HG02798 (cell line): ENCODE data around the gene TSNAX.

Experiments
- ATAC-seq: cut with Tn5 transposase; IDR thresholded peaks from one replicate; pipeline ENCODE4 v1.9.1; 2021; ENCODE audit warnings: mild to moderate bottlenecking; ENCODE audit not compliant: unreplicated experiment, poor library complexity

TSNAX gene

DNA sequence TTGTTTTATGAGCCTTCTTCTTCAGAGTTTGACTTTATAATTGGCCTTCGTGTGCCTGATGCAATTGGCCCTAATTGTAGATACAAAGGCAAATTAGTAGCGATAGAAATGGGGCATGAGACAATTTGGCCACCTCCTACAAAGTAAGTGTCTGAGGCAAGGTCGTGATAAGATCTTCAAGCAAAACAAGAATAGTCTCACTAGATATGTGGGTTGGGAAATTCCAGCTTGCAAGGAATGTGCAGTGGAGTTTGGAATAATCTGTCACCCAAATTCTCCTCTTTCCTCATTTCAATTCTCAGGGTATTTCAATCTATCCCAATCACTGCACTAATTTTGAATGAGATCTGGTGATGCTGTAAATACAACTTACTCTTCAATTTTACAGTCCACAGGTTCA is 11.4 kb upstream of the TSNAX start:
- no peak for ATAC-seq

DNA sequence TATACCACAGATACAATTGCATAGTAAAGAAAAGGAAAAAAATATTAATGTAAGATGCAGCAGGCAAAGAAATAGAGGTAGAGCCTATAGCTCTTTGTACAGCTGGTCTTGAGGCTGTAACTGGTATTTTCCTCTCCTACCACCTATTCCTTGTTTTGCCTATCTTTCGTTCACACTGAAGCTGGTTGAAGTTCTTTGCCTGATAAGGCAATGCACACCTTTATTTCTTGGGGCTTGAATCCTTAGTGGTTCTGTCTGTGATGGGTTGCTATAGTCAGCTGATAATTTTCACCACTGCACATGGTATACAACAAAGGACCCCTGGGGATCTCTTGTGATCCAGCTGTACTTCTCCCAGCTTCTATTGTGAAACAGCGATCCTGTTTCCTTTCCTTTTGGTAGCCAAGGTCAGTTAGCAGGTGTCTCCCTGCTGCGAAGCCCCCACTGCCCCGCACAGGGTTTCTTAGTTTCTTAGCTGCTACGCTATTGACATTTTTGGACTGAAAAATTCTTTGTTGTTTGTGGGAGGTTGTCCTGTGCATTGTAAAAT is 9.9 kb upstream of the TSNAX start:
- no peak for ATAC-seq

DNA sequence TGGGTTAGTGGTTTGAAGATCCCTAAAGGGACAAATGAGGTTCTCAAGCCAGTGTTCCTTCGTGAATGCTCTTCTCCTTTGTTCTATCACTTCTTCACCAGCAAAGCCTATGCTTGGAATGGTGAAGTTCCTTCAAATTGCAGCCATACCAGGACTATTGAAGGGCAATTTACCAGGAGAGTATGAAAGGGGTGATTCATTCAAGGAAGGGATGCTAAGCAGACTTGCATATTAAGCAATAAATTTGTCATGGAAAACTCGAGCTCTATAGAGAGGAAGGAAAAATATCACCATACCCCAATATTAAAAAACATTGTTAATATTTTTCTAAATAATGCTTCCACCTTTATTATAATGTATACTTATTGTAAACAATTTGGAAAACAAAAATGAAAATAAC is 9.3 kb upstream of the TSNAX start:
- no peak for ATAC-seq

DNA sequence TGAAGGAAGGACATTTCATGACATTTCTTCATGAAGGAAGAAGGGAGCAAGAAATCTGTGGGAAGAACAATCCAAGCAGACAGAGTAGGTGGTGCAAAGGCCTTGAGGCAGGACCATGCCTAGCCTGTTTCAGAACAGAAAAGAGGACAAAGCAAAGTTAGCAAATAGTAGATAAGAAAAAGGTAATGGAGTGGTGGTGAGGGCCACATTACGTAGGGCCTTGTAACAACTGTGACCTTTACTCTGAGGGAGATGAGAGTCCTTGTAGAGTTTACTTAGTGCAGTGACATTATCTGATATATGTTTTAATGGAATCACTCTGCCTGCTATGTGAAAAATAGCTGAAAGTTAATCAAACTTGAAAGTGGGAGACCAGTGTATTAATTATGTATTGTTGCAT is 6.4 kb upstream of the TSNAX start:
- no peak for ATAC-seq

DNA sequence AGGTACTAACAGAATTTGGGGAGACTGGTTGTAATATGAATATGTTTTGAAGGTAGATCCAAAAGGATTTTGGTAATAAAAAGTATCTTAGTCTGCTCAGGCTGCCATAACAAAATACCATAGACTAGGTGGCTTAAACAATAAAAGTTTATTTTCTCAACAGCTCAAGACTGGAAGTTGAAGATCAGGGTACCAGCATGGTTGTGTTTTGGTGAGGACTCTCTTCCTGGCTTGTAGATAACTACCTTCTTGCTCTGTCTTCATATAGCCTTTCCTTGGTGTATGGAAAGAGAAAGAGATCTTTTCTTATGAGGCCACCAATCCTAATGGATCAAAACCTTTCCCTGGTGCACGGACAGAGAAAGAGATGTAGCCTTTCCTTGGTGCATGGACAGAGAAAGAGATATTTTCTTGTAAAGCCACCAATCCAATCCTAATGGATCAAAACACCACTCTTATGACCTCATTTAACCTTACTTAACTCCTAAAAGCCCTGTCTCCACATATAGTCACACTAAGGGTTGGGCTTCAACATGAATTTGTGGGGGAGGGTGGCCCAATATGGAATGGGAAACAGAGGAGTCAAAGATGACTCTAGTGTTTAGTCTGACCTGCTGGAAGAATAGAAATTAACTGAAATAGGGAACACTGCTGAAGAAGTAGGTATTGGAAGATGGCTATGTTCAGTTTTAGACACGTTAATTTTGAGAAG is 5.4 kb upstream of the TSNAX start:
- no peak for ATAC-seq

DNA sequence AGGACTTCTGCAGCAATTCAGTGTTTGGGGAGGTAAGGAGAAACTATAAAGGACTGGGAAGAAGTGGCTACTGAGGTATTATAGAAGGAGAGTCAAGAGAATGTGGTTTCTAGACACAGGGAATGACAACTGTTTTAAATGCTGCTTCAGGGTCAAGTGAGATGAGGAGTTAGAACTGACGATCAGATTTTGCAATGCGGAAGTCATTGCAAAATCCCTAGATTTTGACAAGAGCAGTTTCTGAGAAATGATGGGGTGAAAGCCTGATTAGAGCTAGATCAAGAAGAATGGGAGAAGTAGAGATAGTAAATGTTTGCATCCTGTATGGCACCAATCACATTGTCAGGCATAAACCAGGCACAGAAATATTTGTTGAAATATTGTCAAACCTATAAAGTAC is 4.7 kb upstream of the TSNAX start:
- no peak for ATAC-seq

DNA sequence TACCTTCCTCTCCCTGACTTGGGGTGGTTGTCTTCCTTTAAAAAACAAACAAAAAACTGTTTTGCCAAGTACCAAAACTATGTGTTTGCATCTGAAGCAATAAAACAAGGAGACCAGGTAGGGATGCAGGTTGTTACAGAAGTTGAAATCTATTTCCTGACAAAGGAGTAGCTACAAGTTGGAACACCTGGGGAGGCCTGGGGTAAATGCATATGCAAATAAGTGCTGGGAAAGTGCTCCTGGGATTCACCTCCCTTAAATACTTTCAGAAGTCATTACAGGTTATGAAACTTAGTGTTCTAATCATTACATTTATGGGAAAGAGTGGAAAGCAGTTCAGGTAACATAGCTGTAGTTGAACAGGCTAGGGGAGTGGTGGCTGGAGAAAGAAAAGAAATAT is 1.9 kb upstream of the TSNAX start:
- no peak for ATAC-seq

DNA sequence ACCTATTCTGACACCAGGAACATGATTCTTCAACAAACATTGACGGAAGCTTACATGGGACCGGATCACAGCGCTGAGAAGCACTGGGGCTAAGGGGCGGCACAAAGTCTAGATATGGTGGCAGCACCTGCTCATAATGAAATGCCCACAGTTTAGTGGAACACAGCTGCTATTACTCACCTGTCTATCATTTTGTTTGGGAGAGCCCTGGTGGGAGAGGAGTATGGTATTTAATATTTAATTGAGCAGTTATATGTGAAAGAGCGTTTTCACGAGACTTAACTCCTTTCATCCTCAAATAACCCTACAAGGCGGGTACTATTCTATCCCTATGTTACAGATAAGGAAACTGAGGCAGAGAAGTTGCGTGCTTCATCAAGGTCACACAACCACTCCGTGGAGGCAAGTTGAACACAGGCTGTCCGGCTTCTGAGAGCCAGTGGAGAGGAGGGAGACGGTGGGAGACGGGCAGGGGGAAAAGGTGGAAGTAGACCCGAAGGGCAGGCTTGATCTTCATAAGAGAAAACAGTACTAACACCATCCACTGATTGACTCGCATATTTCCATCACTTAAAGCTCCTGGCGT is 790 bp upstream of the TSNAX start:
- peak; percentile 17 for ATAC-seq

DNA sequence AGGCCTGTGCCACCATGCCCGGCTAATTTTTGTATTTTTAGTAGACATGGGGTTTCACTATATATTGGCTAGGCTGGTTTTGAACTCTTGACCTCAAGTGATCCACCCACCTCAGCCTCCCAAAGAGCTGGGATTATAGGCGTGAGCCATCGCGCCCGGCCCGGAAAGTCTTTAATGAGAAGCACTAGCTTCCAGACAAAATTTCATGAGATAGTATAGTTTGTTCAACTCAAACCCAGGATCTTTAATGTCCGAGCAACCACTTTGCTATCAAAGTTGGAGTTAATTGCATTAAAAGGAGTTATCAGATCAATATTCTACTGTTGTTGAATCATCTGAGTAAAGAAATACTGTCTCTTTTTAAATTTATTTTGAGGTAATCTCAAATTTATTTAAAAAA is 4.8 kb downstream of the TSNAX start:
- ATAC-seq, result no peak

DNA sequence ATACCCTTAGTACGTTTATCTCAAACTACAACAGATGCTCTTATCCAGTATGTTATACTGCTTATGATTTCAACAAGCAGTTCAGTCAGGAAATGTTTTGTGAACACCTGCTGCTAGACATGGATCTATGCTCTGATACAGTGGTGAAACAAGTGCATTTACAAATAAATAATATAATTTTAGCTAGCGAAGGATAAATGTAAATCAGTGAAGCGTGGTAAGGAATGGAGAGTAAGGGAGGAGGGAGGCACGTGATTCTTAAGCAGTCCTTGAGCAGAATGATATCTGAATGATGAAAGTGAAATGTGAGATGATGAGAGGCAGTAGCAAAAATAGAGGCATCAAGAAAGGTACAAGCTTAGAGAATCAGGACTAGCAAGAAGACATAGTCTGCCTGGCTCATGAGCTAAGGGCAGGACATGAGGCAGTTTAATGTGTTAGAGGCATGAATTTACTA is 6.3 kb downstream of the TSNAX start:
- no peak for ATAC-seq

DNA sequence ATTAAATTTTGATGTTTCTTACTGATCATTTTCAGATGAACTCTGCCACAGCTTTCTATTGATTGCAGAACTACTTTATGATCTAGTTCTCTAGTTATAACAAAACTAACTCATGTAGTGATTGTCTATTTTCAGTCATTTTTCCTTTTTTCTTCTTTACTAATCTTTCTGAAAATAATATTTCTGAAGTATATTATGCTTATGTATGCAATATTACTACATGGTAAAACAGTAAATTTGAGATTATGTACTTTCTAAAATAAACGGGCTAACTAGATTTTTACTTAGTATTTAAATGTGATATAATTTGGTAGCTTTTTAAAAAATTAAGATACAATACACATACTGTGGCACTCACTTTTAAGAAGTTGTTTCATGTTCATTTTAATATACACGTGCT is 7.6 kb downstream of the TSNAX start:
- no peak for ATAC-seq

DNA sequence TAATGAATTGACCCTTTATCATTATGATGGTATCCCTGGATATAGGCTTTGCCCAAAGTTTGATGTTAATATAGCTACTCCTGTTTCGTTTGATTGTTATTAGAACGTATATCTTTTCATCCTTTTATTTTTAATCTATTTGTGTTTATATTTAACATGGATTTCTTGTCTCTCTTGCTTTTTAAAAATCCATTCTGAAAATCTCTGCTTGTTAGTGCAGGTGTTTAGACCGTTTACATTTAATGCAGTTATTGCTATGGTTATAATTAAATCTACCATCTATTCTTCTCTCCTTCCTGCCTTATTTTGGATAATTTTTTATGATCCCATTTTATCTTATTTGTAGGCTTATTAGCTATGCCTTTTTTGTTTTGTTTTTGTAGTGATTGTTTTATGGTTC is 12.4 kb downstream of the TSNAX start:
- ATAC-seq, result no peak

DNA sequence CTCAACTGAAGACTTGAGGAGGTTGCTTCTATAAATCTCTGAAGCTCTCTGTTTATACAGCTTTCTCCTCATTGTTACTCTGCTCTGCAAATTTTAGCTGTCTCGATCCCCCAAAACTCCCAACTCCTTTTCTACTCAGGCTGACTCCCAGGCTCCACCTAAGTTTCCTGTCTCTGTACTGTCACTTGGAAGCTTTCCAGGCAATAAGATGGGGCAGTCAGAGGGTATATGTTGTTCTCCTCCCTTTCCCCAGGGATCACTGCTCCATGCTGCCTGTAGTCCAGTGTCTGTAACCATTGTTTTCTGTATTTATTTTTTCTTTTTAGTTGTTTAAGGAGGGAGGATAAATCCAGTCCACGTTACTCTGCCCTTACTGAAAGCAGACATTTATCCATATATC is 13.4 kb downstream of the TSNAX start:
- ATAC-seq, result no peak

DNA sequence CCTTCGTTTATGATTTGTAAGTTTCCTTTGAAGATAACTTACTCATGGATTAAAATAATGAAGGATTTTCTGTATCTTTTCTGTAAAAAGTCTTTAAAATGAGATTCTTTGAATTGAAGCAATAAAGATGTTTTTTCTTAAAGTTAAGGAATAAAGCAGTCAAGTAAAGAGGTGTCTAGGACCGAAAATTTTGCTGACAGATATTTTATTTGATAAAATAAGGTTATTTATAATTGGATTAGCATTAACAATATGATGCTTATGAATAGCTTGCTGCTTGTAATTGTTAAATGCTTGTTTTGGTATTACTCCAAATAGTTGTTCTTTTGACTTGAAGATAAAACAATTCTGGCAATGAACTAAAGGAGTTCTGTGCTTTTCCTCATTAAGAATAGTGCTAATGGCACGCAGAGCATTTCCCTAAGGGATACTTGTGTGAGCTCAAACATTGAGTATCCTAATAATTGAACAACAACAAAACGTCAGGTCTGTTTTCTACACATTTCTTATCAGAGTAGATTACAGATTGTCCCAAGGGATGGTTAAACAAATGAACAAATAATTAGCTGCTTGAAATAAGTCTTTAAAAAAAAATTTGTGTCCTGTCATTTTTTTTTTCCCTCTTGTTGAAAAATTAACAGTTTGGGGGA is 16.6 kb downstream of the TSNAX start:
- ATAC-seq, result no peak

DNA sequence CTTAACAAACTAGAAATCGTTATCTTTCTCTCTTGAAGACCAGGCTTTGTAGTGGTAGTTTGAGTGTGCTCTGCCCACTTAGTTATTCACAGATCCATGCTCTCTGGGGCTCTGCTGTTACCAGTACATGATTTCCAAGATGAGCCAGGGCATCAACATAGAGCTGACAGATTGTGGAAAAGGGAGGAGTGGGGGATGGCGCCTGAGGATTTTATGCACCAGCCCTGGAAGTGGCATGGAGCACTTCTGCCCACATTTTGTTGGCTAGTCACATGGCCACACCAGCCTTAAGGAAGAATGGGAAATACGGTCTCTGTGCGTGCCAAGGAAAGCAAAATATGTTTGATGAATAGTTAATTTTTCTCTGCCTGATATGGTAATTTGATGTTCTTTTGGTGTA is 18.2 kb downstream of the TSNAX start:
- no peak for ATAC-seq

DNA sequence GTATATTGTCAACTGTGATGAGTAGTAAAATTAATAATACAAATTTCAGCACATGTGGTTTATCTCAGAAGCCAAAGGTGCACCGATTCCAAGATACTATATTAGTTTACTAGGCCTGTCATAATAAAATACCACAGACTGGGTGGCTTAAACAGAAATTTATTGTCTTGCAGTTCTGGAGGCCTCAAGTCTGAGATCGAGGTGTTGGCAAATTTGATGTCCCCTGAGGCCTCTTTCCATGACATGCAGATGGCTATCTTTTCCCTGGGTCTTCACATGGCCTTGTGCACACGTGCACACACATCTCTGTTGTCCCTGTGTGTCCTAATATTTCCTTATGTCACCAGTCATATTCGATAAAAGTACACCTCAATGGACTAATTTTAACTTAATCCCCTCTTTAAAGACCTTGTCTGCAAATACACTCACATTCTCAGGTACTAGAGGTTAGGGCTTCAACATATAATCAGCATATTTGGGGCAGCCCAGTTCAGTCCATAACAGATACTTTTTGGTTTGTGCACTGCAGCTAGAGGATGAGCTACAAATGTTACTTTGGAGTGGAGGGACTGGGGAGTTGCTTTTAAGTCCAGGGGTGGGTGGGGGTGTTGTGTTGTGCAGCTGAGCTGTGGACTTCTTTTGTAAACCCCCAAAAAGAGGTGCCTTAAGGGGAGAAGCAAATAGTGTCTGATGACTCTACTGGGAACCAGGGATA is 21.4 kb downstream of the TSNAX start:
- ATAC-seq, result no peak

DNA sequence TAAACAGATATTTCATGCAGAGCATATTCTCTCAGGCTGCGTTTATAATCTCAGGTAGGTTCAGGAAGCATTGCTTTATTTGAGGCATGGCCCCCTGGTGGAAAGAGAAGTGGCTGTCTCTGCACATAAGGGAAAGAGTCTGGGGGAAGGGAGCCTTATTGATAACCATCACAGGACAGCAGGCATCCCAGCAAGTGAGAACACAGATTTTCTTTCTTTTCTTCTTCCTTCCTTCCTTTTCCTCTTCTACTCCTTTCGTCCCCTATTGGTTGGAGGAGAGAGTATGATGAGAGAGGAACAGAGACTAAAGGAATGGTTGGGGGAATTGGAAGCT is 21.9 kb downstream of the TSNAX start:
- peak; percentile 43 for ATAC-seq

DNA sequence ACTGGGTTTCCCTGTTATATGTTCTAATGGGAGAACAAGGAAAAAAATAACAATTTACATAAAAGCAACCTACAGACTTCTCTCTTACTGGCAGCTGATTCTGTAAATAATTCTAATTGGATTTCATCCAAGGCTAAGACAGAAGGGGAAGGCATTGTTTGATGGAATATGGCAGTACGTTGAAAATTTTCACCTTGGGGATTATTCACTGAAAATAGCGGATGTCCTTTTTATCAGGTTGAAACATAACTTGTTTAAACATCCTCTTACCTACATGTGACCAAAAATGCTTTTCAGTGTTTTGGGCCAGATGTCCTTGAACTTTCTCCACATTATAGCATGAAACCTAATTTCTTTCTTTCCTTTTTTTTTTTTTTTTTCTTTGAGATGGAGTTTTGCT is 24.9 kb downstream of the TSNAX start:
- ATAC-seq, result no peak

DNA sequence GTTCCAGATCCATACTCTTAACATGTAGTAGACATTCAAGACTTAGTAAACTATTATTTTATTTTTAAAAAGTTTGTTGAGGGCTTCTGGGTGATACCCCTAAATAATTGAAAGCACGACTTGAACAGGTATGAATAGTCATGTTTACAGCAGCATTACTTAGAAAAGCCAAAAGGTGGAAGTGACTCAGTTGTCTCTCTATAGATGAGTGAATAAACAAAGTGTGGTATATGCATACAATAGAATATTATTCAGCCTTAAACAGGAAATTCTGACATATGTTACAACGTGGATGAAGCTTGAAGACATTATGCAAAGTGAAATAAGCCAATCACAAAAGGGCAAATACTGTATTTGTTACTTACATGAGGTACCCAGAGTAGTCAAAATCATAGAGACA is 26.5 kb downstream of the TSNAX start:
- ATAC-seq, result no peak

DNA sequence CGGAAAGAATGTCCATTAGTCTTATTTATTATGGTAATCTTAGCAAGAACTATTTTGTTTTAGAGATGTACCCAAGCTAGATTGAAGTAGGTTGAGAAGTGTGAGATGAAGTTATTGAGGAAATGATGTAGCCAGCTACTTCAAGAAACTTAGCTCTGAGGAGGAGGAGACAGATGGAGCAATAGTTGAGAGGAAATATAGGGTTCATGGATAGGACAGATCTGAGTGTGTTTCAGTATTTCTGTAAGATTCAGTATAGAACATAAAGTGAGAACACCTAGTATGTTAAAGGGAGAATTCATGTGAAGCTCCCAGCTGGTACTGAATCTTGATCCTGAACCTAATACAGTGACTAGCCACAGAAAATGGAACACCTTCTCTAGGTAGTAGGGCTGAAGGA is 28.9 kb downstream of the TSNAX start:
- no peak for ATAC-seq
